GM12878 (cell line): ENCODE results near the gene CYP3A4. TPM values are rescaled to one million over a fixed set of nuclear protein-coding genes. Genes with fewer than 3 reads are reported as not detected.

Source experiments
- ATAC-seq: fragments of 200-7000 bp; cut with Tn5 transposase; 3 replicates; pipeline ENCODE4 v1.9.1; 2020; ENCODE audit warnings: mild to moderate bottlenecking, moderate library complexity
- BruUV-seq: library from RNA; stranded (reverse); fragments of 400-500 nt; replicated peaks from 2 replicates; lab custom pipeline; 2021; lab: Mats Ljungman, UMichigan
- CTCF ChIA-PET: fragments of 300-600 bp; sonication (Branson Sonifier 250); formaldehyde crosslinking; extraction: SDS; loops from one replicate; lab custom pipeline; 2021; ENCODE audit warnings: inconsistent platforms; lab: Yijun Ruan, JAX
- POLR2A ChIA-PET: fragments of 350-600 bp; formaldehyde crosslinking; extraction: SDS; loops from one replicate; lab custom pipeline; 2021; ENCODE audit warnings: inconsistent platforms; lab: Charles Lee
- RAD21 ChIA-PET: fragments of 300-600 bp; sonication (Branson Sonifier 250); formaldehyde crosslinking; loops from one replicate; lab custom pipeline; 2023; ENCODE audit warnings: antibody characterized with exemption; ENCODE audit not compliant: unreplicated experiment; lab: Charles Lee
- SMC1A ChIA-PET: fragments of 300-600 bp; sonication (Branson Sonifier 250); formaldehyde crosslinking; loops from one replicate; lab custom pipeline; 2023; ENCODE audit not compliant: unreplicated experiment, uncharacterized antibody; lab: Charles Lee
- DNase-seq: peaks from one replicate; pipeline ENCODE4 v3.0.0-alpha.2; 2011; ENCODE audit warnings: low read depth, low spot score
- FAIRE-seq: peaks from 3 replicates; lab custom pipeline; 2011; peaks lifted over from hg19 to GRCh38; lab: Jason Lieb, UNC
- H2AFZ ChIP-seq: 2 replicates; pipeline ENCODE4 v1.6.0; 2011; ENCODE audit warnings: low read depth, low read length, control low read depth; ENCODE audit not compliant: control insufficient read depth
- H3K27ac ChIP-seq: 2 replicates; pipeline ENCODE4 v1.5.1; 2011; ENCODE audit warnings: control low read depth; ENCODE audit not compliant: control insufficient read depth, insufficient read depth
- H3K27me3 ChIP-seq, 2 experiments: replicated peaks in 1 of 2; 2 replicates each; pipeline versions ENCODE4 v1.6.0 to v1.6.1; 2011; ENCODE audit warnings: low read length in 1 of 2; ENCODE audit not compliant: control insufficient read depth in 2 of 2, insufficient read depth in 2 of 2
- H3K36me3 ChIP-seq, 2 experiments: 2 replicates each; pipeline ENCODE4 v1.5.1; 2011; ENCODE audit warnings: low read length in 1 of 2; ENCODE audit not compliant: control insufficient read depth in 2 of 2, insufficient read depth in 2 of 2
- H3K4me1 ChIP-seq: 2 replicates; pipeline ENCODE4 v1.6.1; 2011; ENCODE audit warnings: mild to moderate bottlenecking, low read length, moderate library complexity, mixed read lengths; ENCODE audit not compliant: control insufficient read depth, insufficient read depth
- H3K4me2 ChIP-seq: 2 replicates; pipeline ENCODE4 v1.6.0; 2011; ENCODE audit warnings: control low read depth; ENCODE audit not compliant: control insufficient read depth, insufficient read depth
- H3K4me3 ChIP-seq: fragments of 200-600 bp; sonication (generic); 2 replicates; pipeline ENCODE4 v1.5.1; 2016
- H3K79me2 ChIP-seq: 2 replicates; pipeline ENCODE4 v1.6.0; 2011; ENCODE audit warnings: low read length; ENCODE audit not compliant: control insufficient read depth, insufficient read depth
- H3K9ac ChIP-seq: 2 replicates; pipeline ENCODE4 v1.8.0; 2011; ENCODE audit warnings: low read length, control low read depth, mixed read lengths; ENCODE audit not compliant: control insufficient read depth, insufficient read depth
- H3K9me3 ChIP-seq: replicated peaks from 3 replicates; pipeline ENCODE4 v1.5.1; 2011; ENCODE audit warnings: mild to moderate bottlenecking, low read length; ENCODE audit not compliant: control insufficient read depth, insufficient read depth
- H4K20me1 ChIP-seq: 2 replicates; pipeline ENCODE4 v1.6.0; 2011; ENCODE audit not compliant: control insufficient read depth, insufficient read depth
- ASH2L ChIP-seq: fragments of 300-600, 200-600 bp; sonication (generic); IDR thresholded peaks from 2 replicates; pipeline ENCODE4 v1.6.1; 2017; ENCODE audit warnings: low read depth, mild to moderate bottlenecking, borderline replicate concordance
- EGR1 ChIP-seq, 2 experiments: IDR thresholded peaks; 1 replicate in 1 of 2; 2 replicates in 1 of 2; pipeline ENCODE4 v1.6.1; 2011 to 2012; ENCODE audit warnings: low read depth in 2 of 2, low read length in 2 of 2, borderline replicate concordance in 1 of 2, mild to moderate bottlenecking in 1 of 2, moderate library complexity in 1 of 2
- FOS ChIP-seq: IDR thresholded peaks from 3 replicates; pipeline ENCODE4 v1.6.1; 2011; ENCODE audit warnings: borderline replicate concordance; ENCODE audit not compliant: insufficient read length; ENCODE audit errors: extremely low read depth
- MEF2B ChIP-seq: fragments of 450-650 bp; IDR thresholded peaks from 2 replicates; pipeline ENCODE4 v1.6.1; 2018; ENCODE audit warnings: mild to moderate bottlenecking, moderate library complexity; ENCODE audit not compliant: partially characterized antibody, poor library complexity, severe bottlenecking
- RB1 ChIP-seq: fragments of 450-650 bp; formaldehyde crosslinking; IDR thresholded peaks from 2 replicates; pipeline ENCODE4 v1.6.1; 2017; ENCODE audit warnings: mild to moderate bottlenecking, borderline replicate concordance
- SUZ12 ChIP-seq: fragments of 200-600 bp; sonication (generic); IDR thresholded peaks from one replicate; pipeline ENCODE4 v1.6.1; 2018; ENCODE audit warnings: antibody characterized with exemption, mild to moderate bottlenecking; ENCODE audit not compliant: unreplicated experiment
- ZNF217 ChIP-seq: fragments of 450-650 bp; IDR thresholded peaks from 2 replicates; pipeline ENCODE4 v1.6.1; 2017; ENCODE audit warnings: antibody characterized with exemption, mild to moderate bottlenecking
- WGBS: methylation state at CpG from one replicate; pipeline ENCODE4 v1.1.6; 2016; ENCODE audit warnings: low lambda C conversion rate; ENCODE audit not compliant: insufficient replicate concordance, insufficient coverage; ENCODE audit errors: missing lambda C conversion rate; 5-methylcytosine and 5-hydroxymethylcytosine counted together
- in situ Hi-C: fragments of 300-500 bp; cut with MboI; formaldehyde crosslinking; loops from 9 replicates; pipeline ENCODE4 v1.14.3; 2018; ENCODE audit warnings: mixed read lengths
- intact Hi-C: fragments of 100-400 bp; cut with micrococcal nuclease; formaldehyde crosslinking; loops from one replicate; pipeline ENCODE4 v1.14.2; 2022; ENCODE audit not compliant: unreplicated experiment
- polyA plus RNA-seq, 11 experiments: library from polyadenylated mRNA; depleted of rRNA in 4 of 11; unstranded in 6 of 11; stranded (reverse) in 5 of 11; fragments of >200 nt; fragmentation: Nextera tagmentation in 4 of 11; fragmentation: Illumina TruSeq in 1 of 11; extraction: Ambion mirVana in 4 of 11; extraction: Trizol in 1 of 11; gene quantifications; 1 replicate in 1 of 11; 2 replicates in 10 of 11; pipeline versions ENCODE4 v1.2.1 to v1.2.3, GENCODE V29; 2011 to 2016; ENCODE audit warnings: inconsistent platforms in 2 of 11, missing spikeins in 2 of 11, low read depth in 1 of 11
- total RNA-seq, 4 experiments: library from RNA; depleted of rRNA in 3 of 4; stranded (reverse); fragments of >200 nt in 3 of 4; fragmentation: Illumina TruSeq in 1 of 4; extraction: Trizol in 1 of 4; gene quantifications; 2 replicates each; pipeline versions ENCODE4 v1.2.1 to v1.2.3, GENCODE V29; 2013 to 2021
- TF ChIP-seq, protein P1 (sequence below): fragments of 450-650 bp; formaldehyde crosslinking; IDR thresholded peaks from 2 replicates; pipeline ENCODE4 v1.4.0; 2022; ENCODE audit warnings: mild to moderate bottlenecking, moderate library complexity
- TF ChIP-seq, protein P2 (sequence below): fragments of 450-650 bp; IDR thresholded peaks from 2 replicates; pipeline ENCODE4 v1.6.1; 2017; ENCODE audit warnings: antibody characterized with exemption, mild to moderate bottlenecking, moderate library complexity
- TF ChIP-seq, protein P3 (sequence below): fragments of 450-650 bp; IDR thresholded peaks from 2 replicates; pipeline ENCODE4 v1.6.1; 2017; ENCODE audit warnings: low read depth, mild to moderate bottlenecking, moderate library complexity

The CYP3A4 gene
- total and polyA plus RNA-seq, 10 of the 15 experiments (the other 5 are each of a cell fraction or from before 2014, with no cell fraction given): 0.02 to 0.21 (median 0.04) TPM; not detected in 7

DNA sequence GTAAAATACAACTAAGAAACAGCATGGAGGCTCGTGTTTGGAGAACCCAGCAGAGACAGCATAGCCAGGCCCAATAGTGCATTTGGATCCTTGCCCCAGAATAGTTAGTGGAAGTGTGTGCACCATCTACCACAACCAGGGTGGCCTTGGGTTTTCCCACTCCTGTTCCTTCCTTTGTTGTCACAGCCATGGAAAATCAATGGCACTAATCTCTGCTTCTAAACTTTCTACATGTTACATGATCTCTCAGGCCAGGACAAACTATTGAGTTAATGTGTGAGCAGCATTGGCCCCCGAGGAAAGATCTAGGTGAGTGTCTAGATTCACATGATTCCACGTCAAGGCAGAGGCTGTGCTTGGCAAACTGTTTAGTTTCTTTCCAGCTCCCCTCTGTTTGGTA lies 51.0 kb downstream of the CYP3A4 start:
- Histone ChIP-seq H3K27ac (no peak overlapping the region), H3K4me3 (no peak overlapping the region), H3K36me3 (no peaks in the 10 kb centered on the region), H3K79me2 (no peaks in the 10 kb centered on the region), H3K9ac (no peak overlapping the region), H3K4me2 (no peak overlapping the region), H3K27me3 (no peaks in the 10 kb centered on the region), H2AFZ (no peak overlapping the region), H4K20me1 (no peaks in the 10 kb centered on the region), H3K9me3 (no peaks in the 10 kb centered on the region; the same call in 2 of the 3 replicates), H3K4me1 (no peaks in the 10 kb centered on the region)
- TF ChIP-seq FOS: no peak
- TF ChIP-seq EGR1 (IDR thresholded peaks at IDR 0.05; ENCODE audit: borderline replicate concordance in 1 of 2, low read depth in 2 of 2, low read length in 2 of 2): no peak
- TF ChIP-seq ZNF217: no peak
- TF ChIP-seq, protein P1, sequence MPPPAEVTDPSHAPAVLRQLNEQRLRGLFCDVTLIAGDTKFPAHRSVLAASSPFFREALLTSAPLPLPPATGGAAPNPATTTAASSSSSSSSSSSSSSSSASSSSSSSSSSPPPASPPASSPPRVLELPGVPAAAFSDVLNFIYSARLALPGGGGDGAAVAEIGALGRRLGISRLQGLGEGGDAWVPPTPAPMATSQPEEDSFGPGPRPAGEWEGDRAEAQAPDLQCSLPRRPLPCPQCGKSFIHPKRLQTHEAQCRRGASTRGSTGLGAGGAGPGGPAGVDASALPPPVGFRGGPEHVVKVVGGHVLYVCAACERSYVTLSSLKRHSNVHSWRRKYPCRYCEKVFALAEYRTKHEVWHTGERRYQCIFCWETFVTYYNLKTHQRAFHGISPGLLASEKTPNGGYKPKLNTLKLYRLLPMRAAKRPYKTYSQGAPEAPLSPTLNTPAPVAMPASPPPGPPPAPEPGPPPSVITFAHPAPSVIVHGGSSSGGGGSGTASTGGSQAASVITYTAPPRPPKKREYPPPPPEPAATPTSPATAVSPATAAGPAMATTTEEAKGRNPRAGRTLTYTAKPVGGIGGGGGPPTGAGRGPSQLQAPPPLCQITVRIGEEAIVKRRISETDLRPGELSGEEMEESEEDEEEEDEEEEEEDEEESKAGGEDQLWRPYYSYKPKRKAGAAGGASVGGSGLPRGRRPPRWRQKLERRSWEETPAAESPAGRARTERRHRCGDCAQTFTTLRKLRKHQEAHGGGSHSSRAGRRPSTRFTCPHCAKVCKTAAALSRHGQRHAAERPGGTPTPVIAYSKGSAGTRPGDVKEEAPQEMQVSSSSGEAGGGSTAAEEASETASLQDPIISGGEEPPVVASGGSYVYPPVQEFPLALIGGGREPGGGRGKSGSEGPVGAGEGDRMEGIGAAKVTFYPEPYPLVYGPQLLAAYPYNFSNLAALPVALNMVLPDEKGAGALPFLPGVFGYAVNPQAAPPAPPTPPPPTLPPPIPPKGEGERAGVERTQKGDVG (CRISPR knock-in tag): no peak
- no peak for TF ChIP-seq MEF2B
- no peak for TF ChIP-seq RB1
- TF ChIP-seq, protein P2, sequence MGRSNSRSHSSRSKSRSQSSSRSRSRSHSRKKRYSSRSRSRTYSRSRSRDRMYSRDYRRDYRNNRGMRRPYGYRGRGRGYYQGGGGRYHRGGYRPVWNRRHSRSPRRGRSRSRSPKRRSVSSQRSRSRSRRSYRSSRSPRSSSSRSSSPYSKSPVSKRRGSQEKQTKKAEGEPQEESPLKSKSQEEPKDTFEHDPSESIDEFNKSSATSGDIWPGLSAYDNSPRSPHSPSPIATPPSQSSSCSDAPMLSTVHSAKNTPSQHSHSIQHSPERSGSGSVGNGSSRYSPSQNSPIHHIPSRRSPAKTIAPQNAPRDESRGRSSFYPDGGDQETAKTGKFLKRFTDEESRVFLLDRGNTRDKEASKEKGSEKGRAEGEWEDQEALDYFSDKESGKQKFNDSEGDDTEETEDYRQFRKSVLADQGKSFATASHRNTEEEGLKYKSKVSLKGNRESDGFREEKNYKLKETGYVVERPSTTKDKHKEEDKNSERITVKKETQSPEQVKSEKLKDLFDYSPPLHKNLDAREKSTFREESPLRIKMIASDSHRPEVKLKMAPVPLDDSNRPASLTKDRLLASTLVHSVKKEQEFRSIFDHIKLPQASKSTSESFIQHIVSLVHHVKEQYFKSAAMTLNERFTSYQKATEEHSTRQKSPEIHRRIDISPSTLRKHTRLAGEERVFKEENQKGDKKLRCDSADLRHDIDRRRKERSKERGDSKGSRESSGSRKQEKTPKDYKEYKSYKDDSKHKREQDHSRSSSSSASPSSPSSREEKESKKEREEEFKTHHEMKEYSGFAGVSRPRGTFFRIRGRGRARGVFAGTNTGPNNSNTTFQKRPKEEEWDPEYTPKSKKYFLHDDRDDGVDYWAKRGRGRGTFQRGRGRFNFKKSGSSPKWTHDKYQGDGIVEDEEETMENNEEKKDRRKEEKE: no peak
- TF ChIP-seq ASH2L: no peak
- TF ChIP-seq, protein P3, sequence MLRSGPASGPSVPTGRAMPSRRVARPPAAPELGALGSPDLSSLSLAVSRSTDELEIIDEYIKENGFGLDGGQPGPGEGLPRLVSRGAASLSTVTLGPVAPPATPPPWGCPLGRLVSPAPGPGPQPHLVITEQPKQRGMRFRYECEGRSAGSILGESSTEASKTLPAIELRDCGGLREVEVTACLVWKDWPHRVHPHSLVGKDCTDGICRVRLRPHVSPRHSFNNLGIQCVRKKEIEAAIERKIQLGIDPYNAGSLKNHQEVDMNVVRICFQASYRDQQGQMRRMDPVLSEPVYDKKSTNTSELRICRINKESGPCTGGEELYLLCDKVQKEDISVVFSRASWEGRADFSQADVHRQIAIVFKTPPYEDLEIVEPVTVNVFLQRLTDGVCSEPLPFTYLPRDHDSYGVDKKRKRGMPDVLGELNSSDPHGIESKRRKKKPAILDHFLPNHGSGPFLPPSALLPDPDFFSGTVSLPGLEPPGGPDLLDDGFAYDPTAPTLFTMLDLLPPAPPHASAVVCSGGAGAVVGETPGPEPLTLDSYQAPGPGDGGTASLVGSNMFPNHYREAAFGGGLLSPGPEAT: no peak
- TF ChIP-seq SUZ12: no peak
- no peak for DNase-seq
- no peak for FAIRE-seq
- ChIA-PET CTCF (no interaction called here), POLR2A (no interaction called here), SMC1A (no interaction called here), RAD21 (no interaction called here)
- WGBS: 13% methylated on average over 3 of the region's 3 CpGs
- intact Hi-C loops (no loop called here), in situ Hi-C loops (no loop called here)
- no peak for ATAC-seq
- no TSS peak for BruUV-seq
